ENCODE measurements around the gene SLC35F2.
"Not testable (repeated sequence)": the region's sequence is repeated elsewhere in the genome, so short reads cannot be mapped to it uniquely, and the experiment has no call there.

SLC35F2 gene

DNA sequence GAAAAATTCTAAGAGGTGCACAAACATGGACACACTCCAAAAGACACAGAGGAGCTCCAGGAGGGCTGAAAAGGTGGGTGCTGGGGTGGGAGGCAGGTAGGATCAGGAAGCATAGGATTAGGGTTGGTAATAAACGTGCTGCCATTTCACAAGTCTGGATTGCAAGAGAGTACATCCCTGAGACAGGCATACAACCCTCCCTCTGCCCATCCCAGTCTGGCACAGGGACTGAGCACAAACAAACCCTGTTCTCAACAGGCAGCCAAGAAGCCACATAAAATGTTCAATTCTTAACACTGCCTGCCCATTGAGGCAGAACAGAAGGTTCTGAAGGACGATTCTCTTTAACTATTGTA, 18.5 kb downstream of the SLC35F2 start:
- DNase-seq: no peak

DNA sequence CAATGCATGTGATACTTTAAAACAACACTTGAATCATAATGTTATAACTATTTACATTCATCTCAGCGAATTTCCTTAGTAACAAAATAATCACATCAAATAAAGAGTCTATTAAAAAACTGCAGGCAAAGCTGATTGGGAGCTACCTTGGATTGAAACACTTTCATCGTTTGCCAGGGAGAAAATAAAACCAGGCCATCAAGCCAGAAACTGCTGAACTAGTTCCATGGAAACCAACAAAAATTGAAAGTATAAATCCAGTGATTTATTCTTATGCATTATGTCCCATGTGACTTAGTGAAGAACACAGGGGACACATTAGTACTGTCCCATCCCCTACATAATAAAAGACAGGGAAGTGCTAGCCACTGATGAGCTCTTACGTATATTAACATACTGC, 21.7 kb downstream of the SLC35F2 start:
- no peak for DNase-seq

DNA sequence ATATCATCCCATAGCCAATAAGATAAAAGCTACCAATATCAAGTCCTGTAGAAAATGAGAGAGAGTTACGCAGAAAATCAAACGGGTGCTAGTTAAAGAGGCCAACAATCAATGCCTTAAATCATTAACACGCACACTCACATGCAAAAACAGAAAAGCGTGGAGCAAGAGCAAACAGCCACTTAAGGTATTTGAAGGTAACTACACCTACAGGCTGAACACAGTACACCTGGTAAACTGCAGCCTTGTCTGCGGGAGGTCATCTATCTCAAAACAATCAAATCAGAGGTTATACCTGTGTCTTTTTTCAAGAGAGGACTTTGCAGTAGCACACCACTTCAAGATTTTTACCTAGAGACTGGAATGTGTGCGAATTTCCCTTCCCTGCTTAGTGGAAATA, 23.6 kb downstream of the SLC35F2 start:
- DNase-seq: no peak

DNA sequence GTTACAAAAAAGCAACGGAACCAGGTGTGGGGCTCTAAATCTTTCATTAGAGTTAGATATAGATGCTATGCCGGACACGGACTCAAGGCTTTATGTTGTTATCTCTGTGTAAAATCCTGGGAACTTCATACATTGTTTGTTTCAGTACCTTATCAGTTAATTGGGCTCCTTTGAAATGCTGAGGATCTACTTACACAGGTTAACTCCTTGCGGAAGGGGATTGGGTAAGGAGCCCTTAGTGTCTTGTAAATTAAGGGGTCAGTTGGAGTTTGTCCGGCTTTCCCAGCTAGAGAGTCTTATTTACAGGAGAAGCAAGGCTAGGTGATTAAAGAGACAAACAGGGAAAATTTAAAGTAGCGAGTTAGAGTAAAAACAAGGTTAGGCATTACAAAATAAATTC, 24.7 kb downstream of the SLC35F2 start:
- DNase-seq: not testable (repeated sequence)

DNA sequence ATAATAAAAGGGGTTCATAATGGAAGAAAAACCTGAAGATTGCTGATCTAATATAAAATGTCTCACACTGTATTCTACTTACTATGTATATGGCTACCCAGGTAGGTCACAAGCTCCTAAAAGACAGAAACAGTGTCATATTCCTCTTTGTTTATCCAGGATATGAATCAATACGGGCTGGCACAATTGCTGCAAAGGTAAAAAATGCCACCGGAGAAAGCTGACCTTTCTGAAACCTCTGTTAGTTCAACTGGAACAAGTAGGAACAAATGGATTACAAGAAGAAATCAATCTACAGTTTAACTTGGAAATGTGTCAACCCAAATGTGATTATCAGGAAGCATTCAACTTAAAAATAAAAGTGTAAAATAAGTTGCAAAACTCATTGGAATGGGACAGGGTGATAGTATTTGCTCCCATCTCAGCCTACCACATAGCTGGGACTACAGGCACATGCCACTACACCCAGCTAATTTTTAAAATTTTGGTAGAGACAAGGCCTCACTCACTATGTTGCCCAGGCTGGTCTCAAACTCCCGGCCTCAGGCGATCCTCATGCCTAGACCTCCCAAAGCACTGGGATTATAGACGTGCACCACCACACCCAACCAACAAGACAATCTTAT, 27.6 kb downstream of the SLC35F2 start:
- no peak for DNase-seq

DNA sequence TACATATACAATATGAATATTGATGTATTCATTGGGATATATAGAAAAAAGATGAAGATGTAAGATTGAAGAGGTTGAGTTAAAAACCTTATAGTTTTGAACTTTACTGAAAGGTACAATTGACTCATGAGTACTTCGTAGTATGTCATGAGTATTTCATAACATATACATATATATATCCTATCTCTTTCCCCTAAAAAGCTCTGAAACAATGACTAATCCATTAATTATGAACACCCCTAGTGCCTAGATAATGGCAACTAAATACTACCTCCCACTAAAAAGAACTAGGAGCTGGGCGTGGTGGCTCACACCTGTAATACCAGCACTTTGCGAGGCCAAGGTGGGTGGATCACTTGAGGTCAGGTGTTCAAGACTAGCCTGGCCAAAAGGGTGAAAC, 31.5 kb downstream of the SLC35F2 start:
- no peak for DNase-seq

DNA sequence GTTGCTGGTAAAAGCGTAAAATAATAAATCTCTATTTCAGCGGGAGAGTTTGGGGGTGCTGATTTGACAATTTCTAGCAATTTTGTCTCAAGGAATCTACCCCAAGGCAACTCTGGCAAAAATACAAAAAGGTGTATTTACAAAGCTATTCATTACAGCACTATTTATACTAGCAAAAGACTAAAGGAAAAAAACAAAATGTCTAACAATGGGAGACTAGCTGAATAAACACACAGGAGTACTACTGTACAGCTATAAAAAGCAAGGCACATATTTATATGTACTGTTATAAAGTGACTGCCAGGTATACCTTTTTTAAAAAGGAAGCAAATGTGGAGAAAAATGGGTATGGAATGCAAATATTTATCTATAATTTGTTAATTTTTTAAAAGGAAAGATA, 32.7 kb downstream of the SLC35F2 start:
- DNase-seq: no peak

DNA sequence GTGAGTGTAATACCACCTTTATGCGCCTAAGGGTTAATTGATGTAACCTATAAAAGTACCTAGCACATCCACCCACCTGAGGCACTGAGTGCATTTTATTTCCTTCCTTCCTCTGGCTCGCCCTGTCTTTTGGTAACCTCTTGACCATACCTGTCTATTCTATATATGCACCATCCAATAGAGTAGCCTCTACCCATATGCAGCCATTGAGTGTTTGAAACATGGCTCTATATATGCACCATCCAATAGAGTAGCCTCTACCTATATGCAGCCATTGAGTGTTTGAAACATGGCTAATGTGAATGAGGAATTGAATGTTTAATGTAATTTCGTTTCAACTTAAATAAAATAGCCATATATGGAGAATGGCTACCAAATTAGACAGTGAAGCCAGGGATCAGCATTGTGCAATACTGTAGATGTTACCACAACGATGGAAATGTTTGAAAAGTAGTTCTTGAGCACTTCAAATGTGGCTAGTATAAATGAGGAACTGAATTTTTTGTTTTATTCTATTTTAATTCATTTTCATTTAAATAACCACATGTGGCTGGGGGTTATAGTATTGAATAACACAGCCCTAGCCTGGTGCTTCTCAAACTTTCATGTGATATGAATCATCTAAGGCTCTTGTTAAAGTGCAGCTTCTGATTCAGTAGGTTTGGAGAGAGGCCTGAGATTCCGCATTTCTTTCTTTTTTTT, 33.8 kb downstream of the SLC35F2 start:
- DNase-seq: no peak

DNA sequence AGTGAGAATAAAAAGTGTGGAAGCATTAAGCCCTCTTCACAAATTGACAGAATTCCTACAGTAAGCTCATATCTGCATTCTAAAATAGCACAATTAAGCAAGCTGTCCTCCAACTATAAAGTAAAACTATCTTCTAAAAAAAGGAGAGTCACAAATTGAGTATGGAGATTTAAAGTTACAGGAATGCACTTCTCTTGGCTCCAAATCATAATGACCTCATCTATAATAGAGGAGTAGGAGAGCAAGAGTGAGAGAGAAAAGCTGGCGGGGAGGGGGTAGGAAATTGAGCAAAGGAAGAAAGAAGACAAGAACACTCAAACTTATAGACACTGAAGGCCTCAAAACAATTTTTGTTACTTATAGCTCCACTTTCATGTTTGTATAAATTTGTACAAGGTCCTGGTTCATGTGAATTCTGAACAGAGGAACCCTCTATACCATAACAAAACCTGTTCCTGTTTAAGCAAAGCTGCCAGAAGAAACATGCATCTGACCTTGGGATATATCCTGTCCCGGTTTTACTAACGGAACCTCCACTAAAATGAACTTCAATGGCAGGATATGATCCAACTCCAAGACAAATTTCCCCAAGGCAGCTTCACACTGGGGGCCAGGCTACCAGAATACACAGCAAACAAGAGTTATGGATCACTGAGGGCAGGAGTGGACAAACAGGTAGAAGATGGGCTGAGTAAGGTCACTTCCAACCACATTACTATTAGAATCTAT, 37.2 kb downstream of the SLC35F2 start:
- DNase-seq: no peak

DNA sequence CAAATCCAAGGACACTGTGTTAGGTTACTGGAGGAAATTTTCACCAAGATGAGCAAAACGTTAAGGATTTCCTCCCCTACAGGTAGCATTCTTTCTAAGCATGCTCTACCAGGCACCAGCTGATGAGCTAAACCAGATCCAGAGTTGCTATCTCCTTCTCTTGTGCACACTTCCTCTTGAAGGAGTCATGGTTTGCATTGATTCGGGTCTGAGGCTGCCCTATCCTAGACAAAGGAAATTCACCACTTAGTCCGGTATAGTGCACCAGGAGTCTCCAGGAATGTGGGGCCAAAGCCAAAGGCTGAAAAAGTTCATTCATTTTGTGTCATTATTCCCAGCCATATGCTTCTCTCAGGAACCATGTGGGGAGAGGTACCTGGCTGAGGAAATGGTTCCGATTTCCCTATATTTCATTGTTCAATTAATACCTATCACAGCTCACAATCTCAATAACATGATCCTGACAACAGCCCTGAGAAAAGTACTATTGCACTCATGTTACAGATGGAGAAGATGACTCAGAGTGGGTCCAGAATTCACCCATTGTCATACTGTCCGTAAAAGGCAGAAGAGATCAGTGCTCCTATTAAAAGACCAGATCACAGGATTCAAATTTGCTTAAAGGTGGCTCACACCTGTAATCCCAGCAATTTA, 39.1 kb downstream of the SLC35F2 start:
- DNase-seq: no peak

DNA sequence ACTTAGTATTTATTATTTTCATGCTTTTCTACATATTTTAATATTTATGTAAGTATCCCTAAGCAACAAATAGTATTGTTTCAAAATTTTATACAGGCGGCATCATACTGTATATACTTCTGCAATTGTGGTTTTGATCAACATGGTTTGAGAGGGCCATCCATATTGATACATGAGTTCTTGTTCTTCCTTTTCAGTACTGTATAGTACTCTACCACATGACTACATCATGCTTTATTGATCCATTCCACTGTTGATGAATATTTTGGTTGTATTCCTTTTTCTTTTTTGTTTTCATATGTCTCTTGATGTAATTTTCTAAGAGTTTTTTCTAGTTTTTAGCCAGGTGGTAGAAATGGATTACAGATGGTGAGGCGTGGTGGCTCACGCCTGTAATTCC, 40.1 kb downstream of the SLC35F2 start:
- DNase-seq: no peak

DNA sequence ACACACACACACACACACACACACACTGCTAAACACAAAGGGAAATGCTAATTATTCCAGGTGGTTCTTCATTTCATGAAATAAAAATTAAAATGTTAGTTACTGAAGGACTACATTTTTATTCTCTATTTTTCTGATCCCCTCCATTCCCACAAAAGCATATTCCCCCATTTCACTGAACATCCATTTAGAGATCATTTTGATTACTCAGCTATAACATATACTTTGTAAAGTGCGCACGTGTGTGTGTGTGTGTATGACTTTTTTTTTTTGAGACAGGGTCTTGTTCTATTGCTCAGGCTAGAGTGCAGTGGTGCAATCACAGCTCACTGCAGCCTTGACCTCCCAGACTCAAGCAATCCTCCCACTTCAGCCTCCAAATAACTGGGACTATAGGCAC, 42.6 kb downstream of the SLC35F2 start:
- DNase-seq: no peak

DNA sequence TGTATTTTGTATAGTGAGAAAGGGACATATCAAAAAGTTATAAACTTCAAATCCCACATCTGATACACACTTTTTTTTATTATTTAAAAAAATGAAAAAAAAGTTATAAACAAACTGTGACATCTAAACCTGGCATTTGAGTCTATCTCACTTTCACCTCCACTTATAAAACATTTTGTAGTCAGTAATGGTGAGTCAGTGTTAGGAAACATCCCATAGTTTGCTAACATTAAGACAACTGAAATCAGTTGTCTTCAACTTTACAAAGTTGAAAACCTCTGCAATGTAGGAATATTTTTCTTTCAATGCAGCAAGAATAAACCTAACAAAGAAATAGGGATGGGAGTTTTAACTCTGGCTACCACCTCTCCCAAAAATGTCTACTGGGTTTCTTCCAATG, 47.7 kb downstream of the SLC35F2 start:
- DNase-seq: no peak

DNA sequence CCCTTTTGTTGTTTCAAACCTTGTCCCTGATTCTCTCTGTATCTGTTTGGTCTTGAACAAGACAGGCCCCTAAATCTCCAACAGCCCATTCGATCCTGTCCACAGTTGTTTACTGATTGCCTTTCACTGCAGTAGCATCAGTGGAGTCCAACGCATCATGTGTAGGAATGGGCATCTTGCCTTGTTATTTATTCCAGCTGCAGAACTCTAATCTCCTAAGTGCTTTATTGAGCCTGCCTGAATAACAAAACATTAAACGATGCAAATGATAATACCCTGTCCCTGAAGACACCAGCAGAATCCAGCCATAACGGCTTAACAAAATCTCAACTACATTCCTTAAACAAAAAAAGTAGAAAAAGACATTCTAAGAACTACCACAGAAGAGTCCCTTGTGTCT, 50.1 kb downstream of the SLC35F2 start:
- no peak for DNase-seq

DNA sequence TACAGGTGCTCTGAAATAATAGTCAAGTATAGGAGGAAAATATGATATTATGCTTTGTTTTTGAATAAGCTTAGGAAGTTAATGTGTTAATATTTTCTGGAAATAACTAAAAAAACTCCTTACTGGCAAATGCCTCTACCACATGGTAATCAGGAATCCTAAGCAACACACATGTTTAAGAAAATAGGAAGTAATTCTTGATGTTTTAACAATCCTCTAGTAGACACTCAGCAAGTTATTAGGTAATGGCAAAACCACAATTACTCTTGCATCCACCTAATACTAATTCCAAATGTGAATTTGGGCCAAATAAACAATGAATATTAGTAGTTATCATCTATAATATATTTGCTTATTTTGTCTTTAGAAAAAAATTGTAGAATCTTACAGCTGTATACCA, 53.6 kb downstream of the SLC35F2 start:
- DNase-seq: no peak

DNA sequence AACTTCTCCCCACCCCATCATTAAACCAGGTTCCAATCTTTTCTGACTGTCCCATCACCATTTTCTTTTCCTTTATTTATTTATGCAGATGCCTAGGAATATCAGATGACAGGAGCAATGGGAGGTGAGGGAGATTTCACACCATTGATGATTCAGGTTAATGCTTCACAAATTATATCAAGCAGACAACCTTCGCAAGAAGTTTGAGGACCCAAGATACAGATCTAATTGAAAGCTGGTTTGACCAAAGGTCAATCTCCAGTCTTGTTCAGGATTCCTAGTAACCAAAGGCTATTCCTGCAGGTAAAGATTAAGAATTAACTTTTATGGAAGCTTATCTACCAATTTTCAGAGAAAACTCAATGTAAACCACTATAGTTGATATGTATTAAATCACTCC, 54.4 kb downstream of the SLC35F2 start:
- no peak for DNase-seq

DNA sequence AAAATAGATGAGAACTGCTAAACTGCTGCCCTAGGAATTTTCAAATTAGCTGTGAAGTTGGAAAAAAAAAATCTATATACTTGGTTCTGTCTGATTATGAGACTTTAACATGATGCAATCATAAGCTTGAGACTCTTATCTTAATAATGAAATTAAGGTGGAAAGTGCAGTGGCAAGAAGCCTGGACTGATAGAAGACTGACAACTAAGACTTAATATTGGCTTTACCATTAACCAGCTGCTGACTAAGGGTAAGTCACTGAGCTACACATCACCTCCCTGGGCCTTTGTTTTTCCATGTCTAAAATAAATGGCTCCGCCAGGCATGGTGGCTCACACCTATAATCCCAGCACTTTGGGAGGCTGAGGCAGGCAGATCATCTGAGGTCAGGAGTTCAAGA, 56.9 kb downstream of the SLC35F2 start:
- no peak for DNase-seq

DNA sequence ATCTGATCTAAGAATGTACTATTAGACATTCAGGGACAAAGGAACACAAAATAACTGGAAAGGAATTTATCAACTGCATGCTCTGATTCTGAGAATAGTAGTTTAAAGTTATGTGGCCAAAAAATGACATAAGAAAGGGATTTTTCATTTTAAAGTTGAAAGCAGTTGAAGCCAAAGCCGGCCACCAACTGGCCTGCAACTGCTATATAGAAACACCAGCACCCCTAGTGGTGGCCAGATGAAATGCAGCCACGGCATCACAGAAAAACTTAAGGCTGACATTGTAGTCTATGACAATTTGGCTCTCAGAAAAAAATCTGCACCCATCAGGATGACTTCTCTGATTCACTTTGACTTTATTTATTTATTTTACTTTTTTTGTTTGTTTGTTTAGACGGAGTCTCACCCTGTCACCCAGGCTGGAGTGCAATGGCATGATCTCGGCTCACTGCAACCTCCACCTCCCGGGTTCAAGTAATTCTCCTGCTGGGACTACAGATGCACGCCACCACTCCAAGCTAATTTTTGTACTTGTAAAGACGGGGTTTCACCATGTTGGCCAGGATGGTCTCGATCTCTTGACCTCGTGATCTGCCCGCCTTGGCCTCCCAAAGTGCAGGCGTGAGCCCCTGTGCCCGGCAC, 59.2 kb downstream of the SLC35F2 start:
- DNase-seq: no peak

DNA sequence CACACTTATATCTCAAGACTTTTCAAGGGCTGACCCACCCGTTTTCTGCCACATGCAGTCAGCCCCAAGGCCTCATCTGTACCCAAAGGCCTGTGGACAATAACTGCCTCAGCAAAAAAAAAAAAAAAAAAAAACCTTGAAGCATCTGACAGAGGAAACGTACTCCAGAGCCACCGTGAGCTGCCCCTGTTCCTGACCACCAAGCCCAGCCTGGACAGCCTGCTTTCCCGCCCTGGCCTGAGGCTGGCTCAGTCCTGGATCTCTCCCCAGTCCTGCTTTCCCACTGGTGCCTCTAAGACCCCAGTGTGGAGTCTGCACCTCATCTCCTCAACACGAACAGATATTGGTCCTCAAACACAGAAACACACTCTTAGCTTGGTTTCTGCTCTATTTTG, 66.5 kb downstream of the SLC35F2 start:
- no peak for DNase-seq

DNA sequence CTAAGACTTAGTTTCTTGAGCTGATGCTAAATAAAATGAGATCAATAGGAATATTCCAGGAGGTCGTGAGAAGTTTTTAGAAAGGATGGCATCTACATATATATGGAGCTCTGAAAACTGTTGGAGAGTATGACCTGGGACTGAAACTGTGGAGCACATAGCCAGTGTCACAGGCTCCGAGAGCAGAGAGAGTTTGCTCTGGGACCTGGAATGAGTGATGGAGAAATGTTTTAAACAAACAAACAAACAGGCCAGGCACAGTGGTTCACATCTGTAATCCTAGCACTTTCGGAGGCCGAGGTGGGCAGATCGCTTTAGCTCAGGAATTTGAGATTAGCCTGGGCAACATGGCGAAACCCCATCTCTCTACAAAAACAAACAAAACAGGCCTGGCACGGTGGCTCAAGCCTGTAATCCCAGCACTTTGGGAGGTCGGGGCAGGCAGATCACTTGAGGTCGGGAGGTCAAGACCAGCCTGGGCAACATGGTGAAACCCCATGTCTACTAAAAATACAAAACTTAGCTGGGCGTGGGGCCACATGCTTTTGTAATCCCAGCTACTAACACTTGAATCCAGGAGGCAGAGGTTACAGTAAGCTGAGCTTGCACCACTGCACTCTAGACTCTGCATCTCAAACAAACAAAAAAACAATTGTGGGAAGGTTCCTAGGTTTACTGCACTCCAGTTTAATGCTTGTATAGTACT, 67.1 kb downstream of the SLC35F2 start:
- DNase-seq: no peak

DNA sequence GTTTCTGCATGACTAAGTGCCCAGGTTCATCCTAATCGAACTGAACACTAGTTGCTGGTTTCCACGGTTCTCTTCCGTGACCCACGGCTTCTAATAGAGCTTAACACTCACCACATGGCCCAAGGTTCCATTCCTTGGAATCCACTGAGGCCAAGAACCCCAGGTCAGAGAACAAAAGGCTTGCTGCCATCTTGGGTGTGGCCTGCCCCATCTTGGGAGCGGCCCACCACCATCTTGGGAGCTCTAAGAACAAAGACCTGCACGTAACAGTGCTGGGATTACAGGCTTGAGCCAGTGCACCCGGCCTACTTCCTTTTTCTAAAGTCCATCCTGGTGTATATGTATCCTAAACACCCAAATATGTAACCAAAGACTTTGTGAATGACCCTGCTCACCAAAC, 68.8 kb downstream of the SLC35F2 start:
- no peak for DNase-seq

DNA sequence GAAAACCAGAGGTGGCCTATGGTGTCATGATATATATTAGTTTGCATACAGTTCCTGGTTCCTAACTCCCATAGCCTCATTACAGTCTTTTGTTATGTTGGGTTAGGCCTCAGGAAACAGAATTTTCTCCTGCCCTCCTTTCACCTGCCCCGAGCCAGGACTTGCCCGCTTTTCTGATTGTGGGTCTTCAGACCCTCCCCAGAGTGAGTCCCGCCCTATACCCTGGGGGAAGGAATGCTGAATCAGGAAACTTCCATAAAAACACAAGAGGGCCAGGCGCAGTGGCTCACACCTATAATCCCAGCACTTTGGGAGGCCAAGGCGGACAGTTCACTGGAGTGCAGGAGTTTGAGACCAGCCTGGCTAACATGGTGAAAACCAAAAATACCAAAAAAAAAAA, 70.9 kb downstream of the SLC35F2 start:
- DNase-seq: no peak

DNA sequence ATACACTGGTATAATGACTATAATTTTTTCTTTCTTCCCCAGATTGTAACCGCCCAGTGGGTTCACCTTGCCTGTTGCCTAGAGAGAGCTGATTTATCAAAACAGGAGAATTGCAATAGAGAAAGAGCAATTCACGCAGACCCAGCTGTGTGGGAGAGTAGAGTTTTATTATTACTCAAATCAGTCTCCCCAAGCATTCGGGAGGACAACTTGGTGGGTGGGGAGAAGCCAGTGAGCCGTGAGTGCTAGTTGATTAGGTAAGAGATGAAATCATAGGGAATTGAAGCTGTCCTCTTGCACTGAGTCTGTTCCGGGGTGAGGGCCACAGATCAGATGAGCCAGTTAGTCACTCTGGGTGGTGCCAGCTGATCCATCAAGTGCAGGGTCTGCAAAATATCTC, 73.2 kb downstream of the SLC35F2 start:
- DNase-seq: no peak
